Stimulated activated CD4-positive, alpha-beta T cell treated with anti-CD3 and anti-CD28 coated beads, Interleukin-15, amount 100 ng/mL, for 1 hour (primary cell): Measurements from ENCODE around the gene RPS17.
"Not testable (repeated sequence)": the region's sequence is repeated elsewhere in the genome, so short reads cannot be mapped to it uniquely, and the experiment has no call there.

Experiments
- DNase-seq, 2 donors: peaks; one replicate each; pipeline ENCODE4 v3.0.0-alpha.2; 2020; ENCODE audit warnings: low read depth in 1 of 2, low spot score in 1 of 2

Gene RPS17

DNA sequence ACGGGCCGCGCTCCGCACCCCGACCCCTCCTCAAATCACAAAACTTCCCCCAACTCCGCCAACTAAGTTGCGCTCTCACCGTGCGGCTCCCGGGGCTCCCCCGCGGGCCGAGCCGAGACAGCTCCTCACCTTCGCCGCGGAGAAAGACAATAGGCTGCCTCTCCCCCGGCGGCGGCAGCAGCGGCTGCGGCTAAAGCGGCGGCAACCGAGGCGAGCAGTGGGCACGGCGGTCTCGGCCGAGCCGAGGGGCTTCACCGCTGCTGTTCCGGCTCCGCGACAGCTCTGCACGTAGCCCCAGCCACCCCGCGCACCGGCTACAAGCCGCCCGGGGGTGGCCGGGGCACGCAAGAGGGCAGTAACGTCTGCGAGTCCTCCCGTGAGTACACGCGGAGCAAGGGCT, 26.7 kb downstream of the RPS17 start:
- not testable (repeated sequence) for DNase-seq

DNA sequence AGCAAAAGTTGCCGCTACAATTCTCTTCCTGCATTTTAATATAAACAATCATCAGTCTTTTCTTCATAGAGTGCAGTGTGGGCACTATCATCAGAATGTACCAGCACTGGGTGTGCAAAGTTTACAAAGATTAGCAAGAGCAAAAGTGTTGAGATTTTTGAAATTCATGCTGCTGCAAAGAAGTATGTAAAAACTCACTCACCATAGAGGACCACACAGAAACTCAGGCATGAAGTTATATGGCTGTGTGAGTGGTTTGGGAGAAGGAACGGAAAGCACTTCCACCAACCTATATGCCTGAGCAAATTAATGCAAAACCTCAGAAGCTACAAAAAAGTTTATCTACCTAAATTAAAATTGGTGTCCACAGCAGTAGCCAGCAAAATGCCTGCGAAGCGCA, 32.6 kb downstream of the RPS17 start:
- not testable (repeated sequence) for DNase-seq

GRCh38 chr15:82507087-82507486, 33.2 kb downstream of the RPS17 start:
- DNase-seq: not testable (repeated sequence)

DNA sequence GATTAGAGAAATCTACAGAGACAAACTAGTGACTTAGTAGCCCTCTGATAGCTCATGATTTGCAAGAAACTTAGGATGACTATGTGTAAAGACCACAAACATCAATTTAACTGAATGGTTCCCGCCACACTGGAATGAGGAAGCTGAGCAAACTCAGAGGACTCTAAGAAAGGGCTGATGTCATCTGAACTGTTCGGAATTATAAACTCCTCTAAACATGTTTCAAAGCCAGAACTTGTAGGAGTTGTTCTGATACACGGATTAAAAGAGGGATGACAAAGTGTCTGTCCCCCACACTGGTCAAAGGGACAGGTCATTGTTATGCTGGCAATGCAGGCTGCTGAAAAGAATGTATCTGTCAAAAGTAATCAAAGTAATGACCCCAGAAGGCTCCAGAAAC, 34.4 kb downstream of the RPS17 start:
- DNase-seq: not testable (repeated sequence)

DNA sequence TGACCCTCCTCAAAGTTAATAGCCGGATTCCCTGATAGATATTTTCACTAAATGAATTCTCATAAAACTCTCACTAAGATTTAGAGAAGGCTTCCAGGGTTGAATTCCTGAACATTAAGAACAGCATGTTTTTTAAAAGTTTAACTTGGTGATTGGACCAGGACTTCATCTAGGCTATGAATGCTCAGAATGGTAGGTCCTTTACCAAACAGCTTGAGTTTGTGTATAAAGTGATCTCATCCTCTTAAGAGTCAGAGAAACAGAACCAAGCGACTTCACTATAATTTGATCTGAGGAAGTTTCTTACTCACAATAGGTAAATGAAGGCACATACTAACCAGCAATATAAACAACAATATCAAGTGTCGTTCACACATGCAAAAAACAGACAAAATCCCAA, 36.2 kb downstream of the RPS17 start:
- not testable (repeated sequence) for DNase-seq

DNA sequence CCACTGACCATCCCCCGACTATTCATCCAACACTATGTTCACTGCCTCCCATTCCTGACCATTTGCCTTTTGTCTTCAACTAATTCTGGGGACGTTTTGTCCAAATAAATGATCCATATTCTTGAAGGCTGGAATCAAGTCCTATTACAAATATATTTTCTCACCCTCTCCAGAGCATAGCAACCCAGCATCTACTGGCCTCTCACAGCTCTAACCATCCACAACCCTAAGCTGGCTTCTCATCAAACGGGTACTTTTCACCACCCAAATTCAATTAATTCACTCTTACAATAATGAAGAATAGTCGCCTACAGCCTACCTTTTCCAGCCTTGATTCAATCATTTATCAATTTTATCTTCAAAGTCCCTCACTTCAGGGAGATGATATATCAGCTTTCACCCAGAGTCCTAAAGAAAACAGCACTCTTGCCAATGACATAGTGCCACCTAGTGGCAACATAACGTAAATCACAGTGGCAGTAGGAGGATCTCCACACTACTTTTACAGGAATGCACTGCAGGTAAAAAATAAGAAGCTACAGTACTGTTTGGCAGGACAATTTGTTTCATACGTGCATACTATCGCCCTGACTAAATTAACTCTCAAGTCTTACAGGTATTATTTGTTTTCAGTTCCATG, 37.4 kb downstream of the RPS17 start:
- DNase-seq: not testable (repeated sequence)

DNA sequence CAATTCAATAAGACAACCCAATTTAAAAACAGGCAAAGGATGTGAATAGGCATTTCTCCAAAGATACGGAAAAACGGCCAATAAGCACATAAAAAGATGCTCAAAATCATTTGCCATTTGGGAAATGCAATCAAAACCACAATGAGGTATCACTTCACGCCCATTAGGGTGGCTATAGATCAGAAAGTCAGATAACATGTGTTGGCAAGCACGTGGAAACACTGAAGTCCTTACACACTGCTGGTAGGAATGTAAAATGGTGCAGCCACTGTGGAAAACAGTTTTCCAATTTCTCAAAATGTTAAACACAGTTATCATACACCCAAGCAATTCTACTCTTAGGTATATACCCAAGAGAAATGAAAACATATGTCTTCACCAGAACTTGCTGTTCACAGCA, 39.5 kb downstream of the RPS17 start:
- DNase-seq: not testable (repeated sequence)

GRCh38 chr15:82497978-82498377, 42.3 kb downstream of the RPS17 start:
- not testable (repeated sequence) for DNase-seq

DNA sequence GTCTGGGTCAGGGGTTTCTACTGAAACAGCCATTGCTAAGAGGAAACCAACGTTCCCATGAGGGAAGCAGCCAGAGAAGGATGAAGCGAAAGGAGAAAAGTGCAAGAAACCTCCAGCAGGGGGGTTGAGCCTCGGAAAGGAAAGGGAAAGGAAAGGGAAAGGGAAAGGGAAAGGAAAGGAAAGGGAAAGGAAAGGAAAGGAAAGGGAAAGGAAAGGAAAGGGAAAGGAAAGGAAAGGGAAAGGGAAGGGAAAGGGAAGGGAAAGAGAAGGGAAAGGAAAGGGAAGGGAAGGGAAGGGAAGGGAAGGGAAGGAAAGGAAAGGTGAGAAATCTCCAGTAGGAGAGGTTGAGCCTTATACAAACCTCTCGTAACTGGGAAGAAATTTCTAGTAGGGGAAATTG, 52.0 kb downstream of the RPS17 start:
- DNase-seq: not testable (repeated sequence)

DNA sequence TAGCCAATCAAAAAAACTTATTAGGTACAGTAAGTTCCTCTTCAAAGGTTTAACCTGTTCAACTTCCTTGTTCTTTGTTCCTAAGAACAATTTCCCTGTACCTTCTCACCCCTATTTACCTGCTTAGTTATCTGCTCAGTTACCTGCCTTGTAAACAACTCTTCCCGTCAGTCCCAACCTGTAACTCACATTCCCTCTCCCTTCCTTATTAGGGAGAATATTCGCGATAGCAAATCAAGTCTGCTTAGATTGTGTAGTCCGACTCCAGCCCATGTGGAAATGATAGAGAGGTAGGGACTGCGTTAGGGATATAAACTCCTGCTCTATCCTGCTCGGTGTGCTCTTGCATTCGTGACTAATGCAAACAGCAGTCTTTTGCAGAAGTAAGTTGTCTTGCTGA, 53.2 kb downstream of the RPS17 start:
- DNase-seq: not testable (repeated sequence)
